Small intestine (tissue), 7 donors: ENCODE data around the gene IGHMBP2. TPM values are rescaled to one million over a fixed set of nuclear protein-coding genes. Genes with fewer than 3 reads are reported as not detected.

Experiments used
- DNase-seq, 2 donors: peaks; one replicate each; pipeline versions ENCODE4 v3.0.0 to v3.0.0-alpha.2; 2013
- FAIRE-seq: peaks from 2 replicates; lab custom pipeline; 2012; peaks lifted over from hg19 to GRCh38; lab: Jason Lieb, UNC
- H3K27ac ChIP-seq, 3 donors: one replicate each; pipeline ENCODE4 v1.5.1; 2013; ENCODE audit warnings: low read length in 2 of 3, mild to moderate bottlenecking in 2 of 3, control low read depth in 1 of 3, inconsistent platforms in 1 of 3, low read depth in 1 of 3, moderate library complexity in 1 of 3
- H3K27me3 ChIP-seq, 3 donors: one replicate each; pipeline ENCODE4 v1.6.1; 2013; ENCODE audit warnings: low read length in 3 of 3, inconsistent platforms in 1 of 3; ENCODE audit not compliant: control insufficient read depth in 3 of 3, insufficient read depth in 3 of 3
- H3K36me3 ChIP-seq, 3 donors: one replicate each; pipeline ENCODE4 v1.6.1; 2013; ENCODE audit warnings: low read length in 3 of 3, inconsistent platforms in 1 of 3, low read depth in 1 of 3, mild to moderate bottlenecking in 1 of 3, moderate library complexity in 1 of 3; ENCODE audit not compliant: control insufficient read depth in 3 of 3, insufficient read depth in 2 of 3
- H3K4me1 ChIP-seq, 3 donors: one replicate each; pipeline ENCODE4 v1.6.1; 2013; ENCODE audit warnings: low read length in 2 of 3, inconsistent platforms in 1 of 3, low read depth in 1 of 3, mild to moderate bottlenecking in 1 of 3, moderate library complexity in 1 of 3; ENCODE audit not compliant: control insufficient read depth in 3 of 3, insufficient read depth in 2 of 3
- H3K4me3 ChIP-seq, 3 donors: one replicate each; pipeline ENCODE4 v1.5.1; 2013; ENCODE audit warnings: low read length in 3 of 3, control low read depth in 1 of 3, inconsistent platforms in 1 of 3, low read depth in 1 of 3, mild to moderate bottlenecking in 1 of 3, moderate library complexity in 1 of 3
- H3K9me3 ChIP-seq, 2 donors: one replicate each; pipeline ENCODE4 v1.6.1; 2013; ENCODE audit warnings: low read depth in 1 of 2, low read length in 1 of 2; ENCODE audit not compliant: control insufficient read depth in 2 of 2, insufficient read depth in 1 of 2
- WGBS, 3 donors: extraction: QIAGEN DNeasy Blood & Tissue Kit; methylation state at CpG; one replicate each; pipeline ENCODE4 v1.1.7; 2013; 5-methylcytosine and 5-hydroxymethylcytosine counted together
- polyA plus RNA-seq, 4 donors: library from polyadenylated mRNA; stranded (reverse) in 3 of 4; unstranded in 1 of 4; fragments of 200-250 nt in 3 of 4; fragments of 120-200 nt in 1 of 4; gene quantifications; one replicate each; pipeline versions ENCODE4 v1.2.1 to v1.2.3, GENCODE V29; 2013
- donor health status: healthy with polysubstance abuse.
- donor health status: control.
- donor health status: control.
- donor health status: Bipolar disorder and iron deficiency.
- donor health status: healthy.

IGHMBP2 gene
- polyA plus RNA-seq, 4 donors, result 10.3 to 40.7 (median 19.5) TPM

- Histone ChIP-seq H3K4me1 (no peaks in the 10 kb centered on the region), H3K27ac (no peak overlapping the region), H3K36me3 (peaks cover 10 to 79% (median 23%) of the 10 kb centered on the region in 3 donors), H3K9me3 (no peaks in the 10 kb centered on the region), H3K4me3 (no peak overlapping the region), H3K27me3 (no peaks in the 10 kb centered on the region)
- no peak for DNase-seq
- WGBS, 3 donors, result 88 to 91% (median 88%) methylated on average over 5 of the region's 5 CpGs
- no peak for FAIRE-seq
Measured at GRCh38 chr11:68893282-68893681, 10.4 kb upstream of the IGHMBP2 start.

- H3K27ac ChIP-seq, result no peak overlapping the region
- peaks cover 10 to 82% (median 20%) of the 10 kb centered on the region in 3 donors for H3K36me3 ChIP-seq
- FAIRE-seq, result no peak
- DNase-seq, result no peak
- H3K9me3 ChIP-seq, result no peaks in the 10 kb centered on the region
- H3K4me3 ChIP-seq, result no peak overlapping the region
- H3K4me1 ChIP-seq, result no peaks in the 10 kb centered on the region
- 94 to 96% (median 94%) methylated on average over 23 of the region's 23 CpGs for WGBS, 3 donors
- H3K27me3 ChIP-seq, result no peaks in the 10 kb centered on the region
Measured at GRCh38 chr11:68896171-68896959, 7.3 kb upstream of the IGHMBP2 start.

- Histone ChIP-seq H3K4me3 (no peak overlapping the region), H3K36me3 (peaks cover 10 to 79% (median 20%) of the 10 kb centered on the region in 3 donors), H3K9me3 (no peaks in the 10 kb centered on the region), H3K27ac (no peak overlapping the region), H3K4me1 (peaks cover 0 to under 1% (median 0%) of the 10 kb centered on the region in 3 donors), H3K27me3 (no peaks in the 10 kb centered on the region)
- DNase-seq (no peak), FAIRE-seq (no peak)
- WGBS, 3 donors, result 90 to 94% (median 92%) methylated on average over 9 of the region's 9 CpGs
Measured at GRCh38 chr11:68897441-68897840, 6.2 kb upstream of the IGHMBP2 start.

GRCh38 chr11:68900835-68901381, 2.8 kb upstream of the IGHMBP2 start:
- Histone ChIP-seq H3K36me3 (peaks cover 10 to 52% (median 13%) of the 10 kb centered on the region in 3 donors), H3K9me3 (no peaks in the 10 kb centered on the region), H3K27ac (no peak overlapping the region), H3K4me1 (peaks cover 6 to 15% (median 6%) of the 10 kb centered on the region in 3 donors), H3K27me3 (no peaks in the 10 kb centered on the region), H3K4me3 (no peak overlapping the region)
- no peak for FAIRE-seq
- WGBS, 3 donors, result 82 to 86% (median 83%) methylated on average over 9 of the region's 9 CpGs
- DNase-seq, result no peak

GRCh38 chr11:68904248-68904847, 657 bp downstream of the IGHMBP2 start:
- Histone ChIP-seq H3K4me1 (peaks cover 6 to 15% (median 6%) of the 10 kb centered on the region in 3 donors), H3K27me3 (no peaks in the 10 kb centered on the region), H3K4me3 (peak overlapping the region; percentile 87 to 99 (median 97)), H3K9me3 (no peaks in the 10 kb centered on the region), H3K27ac (peak overlapping the region in 2 of 3 donors; percentile 79 to 85), H3K36me3 (peaks cover 0 to 38% (median 8%) of the 10 kb centered on the region in 3 donors)
- DNase-seq (peak in 1 of 2 donors; percentile 34), FAIRE-seq (no peak)
- WGBS, 3 donors, result 1% methylated on average over 22 to 24 of the region's 24 CpGs

GRCh38 chr11:68905421-68906360, 2.0 kb downstream of the IGHMBP2 start:
- FAIRE-seq, result no peak
- peaks cover 0 to 42% (median 5%) of the 10 kb centered on the region in 3 donors for H3K36me3 ChIP-seq
- peak in 1 of 2 donors; percentile 11 for DNase-seq
- 84 to 91% (median 90%) methylated on average over 23 of the region's 23 CpGs for WGBS, 3 donors
- H3K27me3 ChIP-seq, result no peaks in the 10 kb centered on the region
- H3K9me3 ChIP-seq, result no peaks in the 10 kb centered on the region
- H3K27ac ChIP-seq, result no peak overlapping the region
- peaks cover 6 to 15% (median 6%) of the 10 kb centered on the region in 3 donors for H3K4me1 ChIP-seq
- H3K4me3 ChIP-seq, result peak overlapping the region in 1 of 3 donors; percentile 99

- no peak overlapping the region for H3K4me3 ChIP-seq
- 90 to 96% (median 93%) methylated on average over 5 of the region's 5 CpGs for WGBS, 3 donors
- H3K27ac ChIP-seq, result no peak overlapping the region
- no peaks in the 10 kb centered on the region for H3K27me3 ChIP-seq
- H3K4me1 ChIP-seq, result peaks cover 6% of the 10 kb centered on the region in 3 donors
- DNase-seq (no peak), FAIRE-seq (no peak)
- peaks cover 6 to 54% (median 16%) of the 10 kb centered on the region in 3 donors for H3K36me3 ChIP-seq
- no peaks in the 10 kb centered on the region for H3K9me3 ChIP-seq
Measured at GRCh38 chr11:68908273-68908672, 4.6 kb downstream of the IGHMBP2 start.
